ENCODE measurements around the gene IRAK1. TPM values are rescaled to one million over a fixed set of nuclear protein-coding genes. Genes with fewer than 3 reads are reported as not detected.
A peak's percentile ranks its signal among the peaks of the same experiment; 100 is the strongest.

The IRAK1 gene
- 53.8 TPM for polyA plus RNA-seq
- long read RNA-seq, donor 1, partial matches to known transcripts, result 0 of 3 reads
- long read RNA-seq, donor 1, other reads (novel, unspliced or antisense), result 0 of 3 reads
- long read RNA-seq, donor 2, transcript IRAK1-203 (14 exons, 3,666 nt), result major isoform, 6 of 16 reads
- long read RNA-seq, donor 2, partial matches to known transcripts, result 7 of 16 reads
- long read RNA-seq, donor 2, other reads (novel, unspliced or antisense), result 0 of 16 reads
- long read RNA-seq, donor 3, transcript IRAK1-203 (14 exons, 3,666 nt), result major isoform, 6 of 17 reads
- long read RNA-seq, donor 3, partial matches to known transcripts, result 10 of 17 reads
- long read RNA-seq, donor 3, other reads (novel, unspliced or antisense), result 0 of 17 reads
- long read RNA-seq, donor 4, result 0 reads
- long read RNA-seq, donor 5, transcript IRAK1-203 (14 exons, 3,666 nt), result major isoform, 5 of 5 reads
- long read RNA-seq, donor 5, partial matches to known transcripts, result 0 of 5 reads
- long read RNA-seq, donor 5, other reads (novel, unspliced or antisense), result 0 of 5 reads
- long read RNA-seq, donor 6, partial matches to known transcripts, result 0 of 4 reads
- long read RNA-seq, donor 6, other reads (novel, unspliced or antisense), result 0 of 4 reads
- long read RNA-seq, donor 7, partial matches to known transcripts, result 6 of 6 reads
- long read RNA-seq, donor 7, other reads (novel, unspliced or antisense), result 0 of 6 reads
- long read RNA-seq, donor 8, partial matches to known transcripts, result 20 of 24 reads
- long read RNA-seq, donor 8, other reads (novel, unspliced or antisense), result 0 of 24 reads
- long read RNA-seq, donor 9, partial matches to known transcripts, result 0 of 1 reads
- long read RNA-seq, donor 9, other reads (novel, unspliced or antisense), result 0 of 1 reads
- long read RNA-seq, donor 10, partial matches to known transcripts, result 7 of 10 reads
- long read RNA-seq, donor 10, other reads (novel, unspliced or antisense), result 0 of 10 reads
- long read RNA-seq, donor 11, partial matches to known transcripts, result 0 of 1 reads
- long read RNA-seq, donor 11, other reads (novel, unspliced or antisense), result 0 of 1 reads

DNA sequence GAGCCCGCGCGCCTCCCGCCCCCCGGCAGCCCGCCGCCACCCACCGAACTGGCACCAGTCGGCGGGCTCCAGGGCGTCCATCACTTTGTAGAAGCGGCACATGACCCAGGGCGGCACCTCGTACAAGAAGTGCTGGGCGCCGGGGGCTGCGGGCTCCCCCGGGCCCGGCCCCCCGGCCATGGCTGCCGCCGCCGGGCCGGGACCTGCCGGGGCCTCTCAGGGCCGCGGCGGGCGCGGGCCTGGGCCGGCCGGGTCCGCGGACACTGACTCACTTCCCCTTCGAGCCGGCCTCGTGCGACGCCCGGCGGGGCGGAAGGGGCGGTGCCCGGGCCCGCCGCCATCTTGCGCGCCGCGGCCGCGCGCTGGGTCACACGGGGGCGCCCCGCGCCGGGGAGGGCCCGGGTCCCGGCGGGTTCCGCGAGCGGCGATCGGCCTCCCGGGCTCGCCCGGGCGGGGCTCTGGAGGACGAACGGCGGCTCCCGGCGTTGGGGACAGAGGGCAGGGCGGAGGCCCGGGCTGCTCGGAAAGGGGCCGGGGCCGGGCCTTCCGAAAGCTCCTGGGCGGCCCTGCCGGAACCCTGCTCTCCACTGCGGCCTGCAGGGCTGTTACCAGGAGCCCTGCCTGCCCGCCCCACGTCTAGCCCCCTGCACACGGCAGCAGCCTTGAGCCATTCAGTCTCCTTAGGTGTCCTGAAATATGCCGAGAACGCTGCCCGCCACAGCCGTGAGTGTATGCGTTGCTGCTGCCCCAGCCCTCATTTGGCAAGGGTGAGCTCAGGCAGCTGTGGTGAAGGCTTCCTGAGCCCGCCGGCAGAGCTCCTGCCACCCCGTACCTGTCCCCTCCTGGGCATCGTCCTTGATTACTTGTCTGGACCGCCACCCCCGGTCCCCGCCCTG is at the start of gene IRAK1:
Gene IRAK1 (minus strand): TSS at position 270 of the 896 bp plus-strand sequence. CDS start 90 bp downstream, at position 180.
- peaks cover 23% of the 10 kb centered on the region for H3K36me3 ChIP-seq (ENCODE audit: control insufficient read depth, insufficient read depth, low read length)
- peak within 1 kb of the TSS; percentile 87 for H3K27ac ChIP-seq (ENCODE audit: low read length)
- H3K27me3 ChIP-seq (ENCODE audit: control insufficient read depth, insufficient read depth, low read length), result no peaks in the 10 kb centered on the region
- no peaks in the 10 kb centered on the region for H3K9me3 ChIP-seq (ENCODE audit: control insufficient read depth, low read depth, low read length)
- H3K4me1 ChIP-seq (ENCODE audit: control insufficient read depth, insufficient read depth, low read length), result peaks cover 11% of the 10 kb centered on the region
- peak within 1 kb of the TSS; percentile 58 for H3K4me3 ChIP-seq (ENCODE audit: low read length)
- no CpG with 5 or more reads among the region's 99 CpGs for WGBS (ENCODE audit: insufficient coverage, low lambda C conversion rate)
- DNase-seq, result peak; percentile 25 to 71

DNA sequence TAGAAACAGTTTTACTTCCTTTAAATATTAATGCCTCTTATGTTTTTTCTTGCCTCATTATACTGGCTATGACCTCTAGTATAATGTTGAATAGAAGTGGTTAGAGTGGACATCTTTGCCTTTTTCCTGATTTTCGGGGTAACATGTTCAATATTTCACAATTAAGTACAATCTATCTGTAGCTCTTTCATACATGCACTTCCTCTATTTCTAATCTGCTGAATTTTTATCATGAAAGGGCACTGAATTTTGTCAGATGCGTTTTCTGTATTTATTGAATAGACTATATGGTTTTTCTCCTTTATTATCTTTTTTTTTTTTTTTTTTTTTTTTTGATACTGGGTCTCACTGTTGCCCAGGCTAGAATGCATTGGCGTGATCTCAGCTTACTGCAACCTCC is 48.9 kb upstream of the IRAK1 start:
- DNase-seq, result no peak
- Histone ChIP-seq H3K4me3 (ENCODE audit: low read length) (no peak overlapping the region), H3K36me3 (ENCODE audit: control insufficient read depth, insufficient read depth, low read length) (no peaks in the 10 kb centered on the region), H3K27ac (ENCODE audit: low read length) (no peak overlapping the region), H3K4me1 (ENCODE audit: control insufficient read depth, insufficient read depth, low read length) (no peaks in the 10 kb centered on the region), H3K27me3 (ENCODE audit: control insufficient read depth, insufficient read depth, low read length) (no peaks in the 10 kb centered on the region), H3K9me3 (ENCODE audit: control insufficient read depth, low read depth, low read length) (no peaks in the 10 kb centered on the region)
- WGBS (ENCODE audit: insufficient coverage, low lambda C conversion rate), result no CpG with 5 or more reads among the region's 3 CpGs

- no peaks in the 10 kb centered on the region for H3K9me3 ChIP-seq (ENCODE audit: control insufficient read depth, low read depth, low read length)
- H3K27me3 ChIP-seq (ENCODE audit: control insufficient read depth, insufficient read depth, low read length), result no peaks in the 10 kb centered on the region
- H3K4me1 ChIP-seq (ENCODE audit: control insufficient read depth, insufficient read depth, low read length), result no peaks in the 10 kb centered on the region
- WGBS (ENCODE audit: insufficient coverage, low lambda C conversion rate), result no CpG with 5 or more reads among the region's 9 CpGs
- DNase-seq, result no peak
- no peak overlapping the region for H3K4me3 ChIP-seq (ENCODE audit: low read length)
- H3K27ac ChIP-seq (ENCODE audit: low read length), result no peak overlapping the region
- no peaks in the 10 kb centered on the region for H3K36me3 ChIP-seq (ENCODE audit: control insufficient read depth, insufficient read depth, low read length)
Observed at GRCh38 chrX:154064637-154065435, 45.1 kb upstream of the IRAK1 start.

- no CpG with 5 or more reads among the region's 4 CpGs for WGBS (ENCODE audit: insufficient coverage, low lambda C conversion rate)
- H3K36me3 ChIP-seq (ENCODE audit: control insufficient read depth, insufficient read depth, low read length), result no peaks in the 10 kb centered on the region
- H3K27me3 ChIP-seq (ENCODE audit: control insufficient read depth, insufficient read depth, low read length), result no peaks in the 10 kb centered on the region
- H3K4me3 ChIP-seq (ENCODE audit: low read length), result no peak overlapping the region
- DNase-seq, result no peak
- no peaks in the 10 kb centered on the region for H3K9me3 ChIP-seq (ENCODE audit: control insufficient read depth, low read depth, low read length)
- H3K27ac ChIP-seq (ENCODE audit: low read length), result no peak overlapping the region
- H3K4me1 ChIP-seq (ENCODE audit: control insufficient read depth, insufficient read depth, low read length), result no peaks in the 10 kb centered on the region
Observed at GRCh38 chrX:154063234-154063633, 43.5 kb upstream of the IRAK1 start.

- H3K27ac ChIP-seq (ENCODE audit: low read length), result no peak overlapping the region
- no peaks in the 10 kb centered on the region for H3K27me3 ChIP-seq (ENCODE audit: control insufficient read depth, insufficient read depth, low read length)
- no peak for DNase-seq
- no peaks in the 10 kb centered on the region for H3K36me3 ChIP-seq (ENCODE audit: control insufficient read depth, insufficient read depth, low read length)
- H3K4me3 ChIP-seq (ENCODE audit: low read length), result no peak overlapping the region
- WGBS (ENCODE audit: insufficient coverage, low lambda C conversion rate), result 100% methylated on average over 1 of the region's 8 CpGs
- H3K4me1 ChIP-seq (ENCODE audit: control insufficient read depth, insufficient read depth, low read length), result peaks cover 6% of the 10 kb centered on the region
- H3K9me3 ChIP-seq (ENCODE audit: control insufficient read depth, low read depth, low read length), result no peaks in the 10 kb centered on the region
Observed at GRCh38 chrX:154061801-154062200, 42.1 kb upstream of the IRAK1 start.

DNA sequence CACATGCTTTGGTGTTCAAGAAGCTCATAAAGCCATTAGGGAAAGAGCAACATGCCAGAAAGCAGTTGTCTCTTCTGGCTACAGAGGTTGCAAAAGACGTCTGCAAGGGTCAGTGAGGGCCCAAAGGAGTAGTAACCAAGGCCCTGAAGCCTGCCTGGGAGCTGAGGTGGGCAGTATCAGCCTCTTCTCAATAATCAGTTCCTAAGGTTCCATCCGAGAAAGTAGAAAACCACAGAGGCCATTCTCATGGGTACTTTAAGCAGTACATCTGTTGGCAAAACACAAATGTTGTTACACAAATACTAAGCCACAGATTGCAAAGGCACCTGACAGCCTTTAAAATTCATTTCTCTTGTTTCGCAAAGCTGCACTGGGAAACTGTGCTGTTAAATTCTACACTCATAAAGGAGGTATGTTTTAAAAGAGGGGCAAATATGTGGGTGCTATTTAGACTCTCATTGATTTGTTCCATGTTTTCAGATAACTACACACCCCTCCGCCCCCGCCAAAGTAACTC is 40.1 kb upstream of the IRAK1 start:
- no peak for DNase-seq

GRCh38 chrX:154059231-154059630 is 39.5 kb upstream of the IRAK1 start:
- no peaks in the 10 kb centered on the region for H3K36me3 ChIP-seq (ENCODE audit: control insufficient read depth, insufficient read depth, low read length)
- H3K4me1 ChIP-seq (ENCODE audit: control insufficient read depth, insufficient read depth, low read length), result peaks cover 6% of the 10 kb centered on the region
- WGBS (ENCODE audit: insufficient coverage, low lambda C conversion rate), result no CpG with 5 or more reads among the region's 1 CpG
- DNase-seq, result no peak
- H3K27ac ChIP-seq (ENCODE audit: low read length), result no peak overlapping the region
- no peaks in the 10 kb centered on the region for H3K27me3 ChIP-seq (ENCODE audit: control insufficient read depth, insufficient read depth, low read length)
- H3K9me3 ChIP-seq (ENCODE audit: control insufficient read depth, low read depth, low read length), result no peaks in the 10 kb centered on the region
- no peak overlapping the region for H3K4me3 ChIP-seq (ENCODE audit: low read length)

More for the DNA sequence above, 40.1 kb upstream of the IRAK1 start:
- no CpG with 5 or more reads among the region's 5 CpGs for WGBS (ENCODE audit: insufficient coverage, low lambda C conversion rate)
- H3K9me3 ChIP-seq (ENCODE audit: control insufficient read depth, low read depth, low read length), result no peaks in the 10 kb centered on the region
- no peaks in the 10 kb centered on the region for H3K27me3 ChIP-seq (ENCODE audit: control insufficient read depth, insufficient read depth, low read length)
- no peaks in the 10 kb centered on the region for H3K36me3 ChIP-seq (ENCODE audit: control insufficient read depth, insufficient read depth, low read length)
- no peak overlapping the region for H3K4me3 ChIP-seq (ENCODE audit: low read length)
- peaks cover 6% of the 10 kb centered on the region for H3K4me1 ChIP-seq (ENCODE audit: control insufficient read depth, insufficient read depth, low read length)
- H3K27ac ChIP-seq (ENCODE audit: low read length), result no peak overlapping the region

GRCh38 chrX:154058214-154058997 is 38.7 kb upstream of the IRAK1 start:
- H3K4me3 ChIP-seq (ENCODE audit: low read length), result no peak overlapping the region
- H3K27ac ChIP-seq (ENCODE audit: low read length), result no peak overlapping the region
- DNase-seq, result no peak
- WGBS (ENCODE audit: insufficient coverage, low lambda C conversion rate), result no CpG with 5 or more reads among the region's 11 CpGs
- no peaks in the 10 kb centered on the region for H3K36me3 ChIP-seq (ENCODE audit: control insufficient read depth, insufficient read depth, low read length)
- no peaks in the 10 kb centered on the region for H3K27me3 ChIP-seq (ENCODE audit: control insufficient read depth, insufficient read depth, low read length)
- peaks cover 6% of the 10 kb centered on the region for H3K4me1 ChIP-seq (ENCODE audit: control insufficient read depth, insufficient read depth, low read length)
- H3K9me3 ChIP-seq (ENCODE audit: control insufficient read depth, low read depth, low read length), result no peaks in the 10 kb centered on the region
